IMR-90 (cell line): ENCODE data around the gene HORMAD2. TPM values are rescaled to one million over a fixed set of nuclear protein-coding genes. Genes with fewer than 3 reads are reported as not detected.

Source experiments
- ATAC-seq: fragments of 200-7000 bp; cut with Tn5 transposase; 2 replicates; pipeline ENCODE4 v1.9.1; 2020; ENCODE audit warnings: low read depth, mild to moderate bottlenecking, moderate library complexity
- BruUV-seq: library from RNA; stranded (reverse); fragments of 400-500 nt; replicated peaks from 2 replicates; lab custom pipeline; 2021; lab: Mats Ljungman, UMichigan
- CTCF ChIA-PET: fragments of 300-600 bp; formaldehyde crosslinking; extraction: SDS; loops from one replicate; lab custom pipeline; 2021; ENCODE audit warnings: antibody characterized with exemption; lab: Yijun Ruan, JAX
- POLR2A ChIA-PET: fragments of 300-600 bp; sonication (Branson Sonifier 250); formaldehyde crosslinking; loops from one replicate; lab custom pipeline; 2022; ENCODE audit warnings: antibody characterized with exemption; ENCODE audit not compliant: unreplicated experiment; lab: Charles Lee
- DNase-seq: peaks from one replicate; pipeline ENCODE4 v3.0.0; 2013
- H2AFZ ChIP-seq: replicated peaks from 2 replicates; pipeline ENCODE3; 2013; ENCODE audit warnings: low read length, mild to moderate bottlenecking; ENCODE audit not compliant: poor library complexity
- H2AK5ac ChIP-seq: 2 replicates; pipeline ENCODE4 v1.6.1; 2013; ENCODE audit warnings: low read depth, low read length, inconsistent platforms
- H2AK9ac ChIP-seq: replicated peaks from 2 replicates; pipeline ENCODE3; 2013; ENCODE audit warnings: mild to moderate bottlenecking, low read depth, low read length, moderate library complexity; ENCODE audit not compliant: poor library complexity
- H2BK120ac ChIP-seq: 2 replicates; pipeline ENCODE4 v1.6.1; 2013; ENCODE audit warnings: low read depth, low read length, inconsistent platforms
- H2BK15ac ChIP-seq: 3 replicates; pipeline ENCODE4 v1.6.1; 2013; ENCODE audit warnings: low read depth, low read length, inconsistent platforms
- H2BK20ac ChIP-seq: 2 replicates; pipeline ENCODE4 v1.6.1; 2013; ENCODE audit warnings: low read depth, mild to moderate bottlenecking, inconsistent platforms, low read length, moderate library complexity
- H2BK5ac ChIP-seq: 2 replicates; pipeline ENCODE4 v1.6.1; 2013; ENCODE audit warnings: mild to moderate bottlenecking, low read depth, low read length, inconsistent platforms; ENCODE audit not compliant: poor library complexity, severe bottlenecking
- H3K14ac ChIP-seq: replicated peaks from 2 replicates; pipeline ENCODE4 v1.6.1; 2013; ENCODE audit warnings: low read depth, low read length, inconsistent platforms
- H3K18ac ChIP-seq: 2 replicates; pipeline ENCODE4 v1.6.1; 2013; ENCODE audit warnings: low read depth, low read length, control low read depth
- H3K23ac ChIP-seq: 2 replicates; pipeline ENCODE4 v1.6.1; 2013; ENCODE audit warnings: low read depth, low read length, inconsistent platforms
- H3K27ac ChIP-seq: 2 replicates; pipeline ENCODE4 v1.5.1; 2013; ENCODE audit warnings: mild to moderate bottlenecking, control low read depth, low read length; ENCODE audit not compliant: insufficient read depth
- H3K27me3 ChIP-seq: 2 replicates; pipeline ENCODE4 v1.6.1; 2013; ENCODE audit warnings: low read length; ENCODE audit not compliant: control insufficient read depth, insufficient read depth
- H3K36me3 ChIP-seq: 2 replicates; pipeline ENCODE4 v1.6.1; 2013; ENCODE audit warnings: low read length, mixed read lengths; ENCODE audit not compliant: control insufficient read depth, insufficient read depth
- H3K4ac ChIP-seq: 2 replicates; pipeline ENCODE4 v1.6.1; 2013; ENCODE audit warnings: low read depth, low read length, inconsistent platforms
- H3K4me1 ChIP-seq: 2 replicates; pipeline ENCODE4 v1.6.1; 2013; ENCODE audit warnings: low read length, mixed read lengths; ENCODE audit not compliant: control insufficient read depth, insufficient read depth
- H3K4me2 ChIP-seq: 2 replicates; pipeline ENCODE4 v1.6.1; 2013; ENCODE audit warnings: low read depth, mild to moderate bottlenecking, control low read depth, low read length, moderate library complexity
- H3K4me3 ChIP-seq: 2 replicates; pipeline ENCODE4 v1.5.1; 2013; ENCODE audit warnings: low read depth, mild to moderate bottlenecking, control low read depth, low read length, moderate library complexity; ENCODE audit not compliant: insufficient read depth
- H3K56ac ChIP-seq: 2 replicates; pipeline ENCODE4 v1.6.1; 2013; ENCODE audit warnings: low read length, inconsistent platforms; ENCODE audit not compliant: insufficient read depth; ENCODE audit errors: extremely low read depth
- H3K79me1 ChIP-seq, 2 experiments: 2 replicates each; pipeline ENCODE4 v1.6.1; 2013; ENCODE audit warnings: low read length in 2 of 2, inconsistent platforms in 1 of 2, low read depth in 1 of 2
- H3K9ac ChIP-seq: 2 replicates; pipeline ENCODE4 v1.6.1; 2013; ENCODE audit warnings: low read depth, low read length, control low read depth
- H3K9me1 ChIP-seq: 2 replicates; pipeline ENCODE4 v1.6.1; 2013; ENCODE audit warnings: low read length, inconsistent platforms; ENCODE audit not compliant: insufficient read depth
- H3K9me3 ChIP-seq: 2 replicates; pipeline ENCODE4 v1.6.1; 2013; ENCODE audit warnings: low read length; ENCODE audit not compliant: control insufficient read depth, insufficient read depth
- H4K20me1 ChIP-seq: 2 replicates; pipeline ENCODE4 v1.6.1; 2013; ENCODE audit warnings: low read length, inconsistent platforms; ENCODE audit not compliant: insufficient read depth
- H4K5ac ChIP-seq: 2 replicates; pipeline ENCODE4 v1.6.1; 2013; ENCODE audit warnings: mild to moderate bottlenecking, low read depth, low read length, control low read depth
- H4K8ac ChIP-seq, 2 experiments: 2 replicates each; pipeline ENCODE4 v1.6.1; 2013; ENCODE audit warnings: low read depth in 2 of 2, low read length in 2 of 2, control low read depth in 1 of 2, inconsistent platforms in 1 of 2
- H4K91ac ChIP-seq: 2 replicates; pipeline ENCODE4 v1.6.1; 2013; ENCODE audit warnings: low read depth, low read length, inconsistent platforms; ENCODE audit not compliant: insufficient read depth
- BHLHE40 ChIP-seq: fragments of 150-350 bp; IDR thresholded peaks from 2 replicates; pipeline ENCODE4 v1.6.1; 2016; ENCODE audit warnings: mild to moderate bottlenecking, low read depth, low read length
- CEBPB ChIP-seq: IDR thresholded peaks from 2 replicates; pipeline ENCODE4 v1.6.1; 2012; ENCODE audit warnings: low read depth, low read length, improper control_type of control experiment
- CHD1 ChIP-seq: IDR thresholded peaks from 2 replicates; pipeline ENCODE4 v1.6.1; 2012; ENCODE audit warnings: low read depth, low read length, improper control_type of control experiment
- FOS ChIP-seq: fragments of 150-350 bp; IDR thresholded peaks from 2 replicates; pipeline ENCODE4 v1.6.1; 2016; ENCODE audit warnings: low read depth, low read length
- MAFK ChIP-seq: IDR thresholded peaks from 2 replicates; pipeline ENCODE4 v1.6.1; 2012; ENCODE audit warnings: low read depth, low read length, improper control_type of control experiment
- MAZ ChIP-seq: IDR thresholded peaks from 2 replicates; pipeline ENCODE4 v1.6.1; 2012; ENCODE audit warnings: low read depth, mild to moderate bottlenecking, low read length, improper control_type of control experiment, moderate library complexity, borderline replicate concordance
- NFE2L2 ChIP-seq: fragments of 150-350 bp; IDR thresholded peaks from 2 replicates; pipeline ENCODE4 v1.6.1; 2016; ENCODE audit warnings: low read depth, mild to moderate bottlenecking, low read length
- POLR2A ChIP-seq: IDR thresholded peaks from 2 replicates; pipeline ENCODE4 v1.6.1; 2012; ENCODE audit warnings: mild to moderate bottlenecking, low read depth, low read length
- RAD21 ChIP-seq: IDR thresholded peaks from 2 replicates; pipeline ENCODE4 v1.6.1; 2012; ENCODE audit warnings: low read length, improper control_type of control experiment
- WGBS, 2 experiments: methylation state at CpG; one replicate each; pipeline versions ENCODE4 v1.1.5 to v1.1.7; 2013; ENCODE audit warnings: missing lambda C conversion rate in 2 of 2; ENCODE audit not compliant: insufficient read length in 1 of 2; ENCODE audit errors: extremely low coverage in 2 of 2; 5-methylcytosine and 5-hydroxymethylcytosine counted together
- dilution Hi-C: fragments of 300-500 bp; cut with HindIII; formaldehyde crosslinking; loops from one replicate; pipeline ENCODE4 v1.14.3; 2018; ENCODE audit warnings: low sequenced_read_pairs; ENCODE audit not compliant: unreplicated experiment
- in situ Hi-C: fragments of 300-500 bp; cut with MboI; formaldehyde crosslinking; loops from 3 replicates; pipeline ENCODE4 v1.14.3; 2019; ENCODE audit warnings: low sequenced_read_pairs, inconsistent platforms, mixed read lengths
- intact Hi-C: fragments of 100-400 bp; cut with micrococcal nuclease; formaldehyde crosslinking; loops from 2 replicates; pipeline ENCODE4 v1.10.0; 2022
- polyA plus RNA-seq, 3 experiments: library from polyadenylated mRNA; depleted of rRNA; stranded (reverse); fragments of >200 nt; gene quantifications; 2 replicates each; pipeline ENCODE4 v1.2.3, GENCODE V29; 2012; ENCODE audit warnings: low replicate concordance in 1 of 3
- total RNA-seq: library from RNA; depleted of rRNA; stranded (reverse); fragments of >200 nt; gene quantifications from 2 replicates; pipeline ENCODE4 v1.2.3, GENCODE V29; 2012
- TF ChIP-seq, protein P1 (sequence below): fragments of 150-350 bp; IDR thresholded peaks from 2 replicates; pipeline ENCODE4 v1.6.1; 2016; ENCODE audit warnings: low read depth, mild to moderate bottlenecking, low read length, moderate library complexity, borderline replicate concordance
- TF ChIP-seq, protein P2 (sequence below): conservative IDR thresholded peaks from 2 replicates; pipeline ENCODE4 v1.5.1; 2012; ENCODE audit warnings: mild to moderate bottlenecking, low read depth, low read length, improper control_type of control experiment
- TF ChIP-seq, protein P3 (sequence below): fragments of 150-350 bp; IDR thresholded peaks from 2 replicates; pipeline ENCODE4 v1.6.1; 2017; ENCODE audit warnings: mild to moderate bottlenecking, antibody characterized with exemption, low read length, low read depth

HORMAD2 gene
- total and polyA plus RNA-seq, 2 of the 4 experiments (the other 2 are of a cell fraction): not detected

- H4K20me1 ChIP-seq: no peaks in the 10 kb centered on the region
- no CpG with 5 or more reads among the region's 2 CpGs for WGBS, 2 experiments
- no peak overlapping the region for H4K91ac ChIP-seq
- no peak overlapping the region for H3K14ac ChIP-seq
- H3K27me3 ChIP-seq: no peaks in the 10 kb centered on the region
- no peaks in the 10 kb centered on the region for H3K9me3 ChIP-seq
- ChIA-PET POLR2A (no interaction called here), CTCF (no interaction called here)
- H2AK5ac ChIP-seq: no peak overlapping the region; the same call in 1 of the 2 replicates
- no peaks in the 10 kb centered on the region for H3K79me1 ChIP-seq
- peaks cover 7% of the 10 kb centered on the region for H3K4me1 ChIP-seq
- intact Hi-C loops (no loop called here), in situ Hi-C loops (no loop called here), dilution Hi-C loops (loop anchor here (25.0 kb wide), 1 partner anchor 354 kb away; no protein-coding TSS in a partner anchor)
- H3K18ac ChIP-seq: no peak overlapping the region
- H2AK9ac ChIP-seq: no peak overlapping the region
- H3K9me1 ChIP-seq: peaks cover 11% of the 10 kb centered on the region
- no peak overlapping the region for H2BK120ac ChIP-seq
- BruUV-seq: no TSS peak
- no peak overlapping the region for H3K56ac ChIP-seq
- H3K4ac ChIP-seq: no peak overlapping the region
- no peak overlapping the region for H4K8ac ChIP-seq
- ATAC-seq: no peak
- H2AFZ ChIP-seq: no peak overlapping the region
- no peak for TF ChIP-seq FOS
- TF ChIP-seq NFE2L2: no peak
- TF ChIP-seq, protein P1, sequence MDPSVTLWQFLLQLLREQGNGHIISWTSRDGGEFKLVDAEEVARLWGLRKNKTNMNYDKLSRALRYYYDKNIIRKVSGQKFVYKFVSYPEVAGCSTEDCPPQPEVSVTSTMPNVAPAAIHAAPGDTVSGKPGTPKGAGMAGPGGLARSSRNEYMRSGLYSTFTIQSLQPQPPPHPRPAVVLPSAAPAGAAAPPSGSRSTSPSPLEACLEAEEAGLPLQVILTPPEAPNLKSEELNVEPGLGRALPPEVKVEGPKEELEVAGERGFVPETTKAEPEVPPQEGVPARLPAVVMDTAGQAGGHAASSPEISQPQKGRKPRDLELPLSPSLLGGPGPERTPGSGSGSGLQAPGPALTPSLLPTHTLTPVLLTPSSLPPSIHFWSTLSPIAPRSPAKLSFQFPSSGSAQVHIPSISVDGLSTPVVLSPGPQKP: no peak
- TF ChIP-seq BHLHE40: no peak
- no peak for TF ChIP-seq RAD21
- TF ChIP-seq POLR2A: no peak
- TF ChIP-seq, protein P2, sequence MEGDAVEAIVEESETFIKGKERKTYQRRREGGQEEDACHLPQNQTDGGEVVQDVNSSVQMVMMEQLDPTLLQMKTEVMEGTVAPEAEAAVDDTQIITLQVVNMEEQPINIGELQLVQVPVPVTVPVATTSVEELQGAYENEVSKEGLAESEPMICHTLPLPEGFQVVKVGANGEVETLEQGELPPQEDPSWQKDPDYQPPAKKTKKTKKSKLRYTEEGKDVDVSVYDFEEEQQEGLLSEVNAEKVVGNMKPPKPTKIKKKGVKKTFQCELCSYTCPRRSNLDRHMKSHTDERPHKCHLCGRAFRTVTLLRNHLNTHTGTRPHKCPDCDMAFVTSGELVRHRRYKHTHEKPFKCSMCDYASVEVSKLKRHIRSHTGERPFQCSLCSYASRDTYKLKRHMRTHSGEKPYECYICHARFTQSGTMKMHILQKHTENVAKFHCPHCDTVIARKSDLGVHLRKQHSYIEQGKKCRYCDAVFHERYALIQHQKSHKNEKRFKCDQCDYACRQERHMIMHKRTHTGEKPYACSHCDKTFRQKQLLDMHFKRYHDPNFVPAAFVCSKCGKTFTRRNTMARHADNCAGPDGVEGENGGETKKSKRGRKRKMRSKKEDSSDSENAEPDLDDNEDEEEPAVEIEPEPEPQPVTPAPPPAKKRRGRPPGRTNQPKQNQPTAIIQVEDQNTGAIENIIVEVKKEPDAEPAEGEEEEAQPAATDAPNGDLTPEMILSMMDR: no peak
- no peak for TF ChIP-seq CEBPB
- TF ChIP-seq CHD1: no peak
- no peak for TF ChIP-seq MAFK
- TF ChIP-seq MAZ: no peak
- TF ChIP-seq, protein P3, sequence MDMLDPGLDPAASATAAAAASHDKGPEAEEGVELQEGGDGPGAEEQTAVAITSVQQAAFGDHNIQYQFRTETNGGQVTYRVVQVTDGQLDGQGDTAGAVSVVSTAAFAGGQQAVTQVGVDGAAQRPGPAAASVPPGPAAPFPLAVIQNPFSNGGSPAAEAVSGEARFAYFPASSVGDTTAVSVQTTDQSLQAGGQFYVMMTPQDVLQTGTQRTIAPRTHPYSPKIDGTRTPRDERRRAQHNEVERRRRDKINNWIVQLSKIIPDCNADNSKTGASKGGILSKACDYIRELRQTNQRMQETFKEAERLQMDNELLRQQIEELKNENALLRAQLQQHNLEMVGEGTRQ: no peak
- no peak overlapping the region for H2BK5ac ChIP-seq
- H3K4me3 ChIP-seq: no peak overlapping the region
- H3K27ac ChIP-seq: no peak overlapping the region
- H3K23ac ChIP-seq: no peak overlapping the region
- H2BK15ac ChIP-seq: no peak overlapping the region
- no peak overlapping the region for H3K4me2 ChIP-seq
- DNase-seq: no peak
- no peak overlapping the region for H3K9ac ChIP-seq
- no peak overlapping the region for H4K5ac ChIP-seq
- no peak overlapping the region for H2BK20ac ChIP-seq
- H3K36me3 ChIP-seq: no peaks in the 10 kb centered on the region
These were observed 38.8 kb upstream of the HORMAD2 start for GRCh38 chr22:30041475-30041874.
